ENCODE measurements around the gene CDH22.

CDH22 gene

DNA sequence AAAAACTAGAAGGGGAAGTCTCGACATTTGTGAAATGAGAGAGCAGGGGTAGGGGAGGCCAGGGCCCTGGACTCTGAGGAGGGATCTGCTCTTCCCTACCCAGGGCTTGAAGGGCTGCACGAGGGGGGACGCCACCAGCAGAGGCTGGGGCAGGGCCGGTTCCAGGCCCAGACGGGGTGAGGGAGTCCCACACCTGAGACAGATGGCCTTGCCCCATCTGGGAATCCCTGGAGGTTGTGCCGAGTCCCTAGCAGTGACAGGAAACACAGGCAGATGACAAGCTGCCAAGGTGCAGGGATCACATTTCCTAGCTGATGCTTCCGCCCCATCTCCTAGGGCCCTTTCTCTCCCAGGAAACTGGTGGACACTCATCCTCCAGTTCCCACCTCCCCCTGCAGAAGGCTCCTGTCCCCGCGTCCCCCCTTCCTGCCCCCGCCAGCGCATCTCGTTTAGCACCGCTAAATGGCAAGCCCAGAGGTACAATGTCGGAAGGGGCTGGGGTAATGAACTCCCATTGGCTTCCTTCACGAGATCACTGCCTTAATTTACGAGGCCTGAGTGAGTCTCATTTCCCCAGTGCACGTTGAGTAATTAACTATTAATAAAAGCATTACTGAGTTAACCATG lies 35.2 kb upstream of the CDH22 start:
- DNase-seq (ENCODE audit: low read depth, low spot score) = no peak

- DNase-seq (ENCODE audit: low read depth, low spot score) = no peak
Measured at GRCh38 chr20:46342451-46343347, 34.4 kb upstream of the CDH22 start.

DNA sequence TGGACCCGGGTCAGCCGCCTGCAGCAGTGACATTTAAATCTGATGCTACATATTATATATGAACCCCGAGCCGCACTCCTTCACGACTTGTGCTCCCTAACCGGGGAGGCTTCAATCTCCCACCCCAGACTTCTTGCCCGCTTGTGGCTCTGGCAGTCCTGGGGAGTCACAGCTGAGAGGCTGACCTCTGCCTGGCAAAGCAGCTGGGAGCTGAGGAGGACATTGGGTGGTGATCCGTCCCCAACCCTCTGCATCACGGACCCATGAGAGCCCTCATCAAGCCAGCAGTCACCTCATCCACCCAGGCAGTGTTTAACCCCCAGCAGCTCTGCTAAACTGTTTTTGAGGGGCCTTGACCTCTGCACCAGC lies 33.7 kb upstream of the CDH22 start:
- DNase-seq (ENCODE audit: low read depth, low spot score) = no peak

GRCh38 chr20:46341074-46342009 lies 33.0 kb upstream of the CDH22 start:
- DNase-seq (ENCODE audit: low read depth, low spot score) = no peak

GRCh38 chr20:46339037-46339436 lies 30.7 kb upstream of the CDH22 start:
- DNase-seq (ENCODE audit: low read depth, low spot score) = no peak

DNA sequence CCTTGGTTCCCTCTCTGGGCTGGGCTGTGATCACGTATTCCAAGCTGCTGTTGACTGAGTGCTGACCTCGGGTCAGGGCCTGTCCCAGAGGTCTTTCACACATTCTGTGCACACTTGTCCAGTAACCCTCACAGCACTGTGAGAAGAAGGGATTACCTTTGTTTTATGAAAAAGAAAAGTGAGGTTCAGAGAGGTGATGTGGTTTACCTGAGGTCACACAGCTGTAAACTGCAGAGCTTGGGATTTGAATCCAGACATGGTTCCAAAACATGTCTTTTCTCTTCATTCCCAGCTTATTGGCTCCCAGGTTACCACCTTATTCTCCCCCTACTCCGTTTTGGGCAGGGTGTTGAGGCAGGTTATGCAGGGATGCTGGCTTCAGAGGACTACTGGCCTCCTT lies 28.4 kb upstream of the CDH22 start:
- DNase-seq (ENCODE audit: low read depth, low spot score) = no peak

DNA sequence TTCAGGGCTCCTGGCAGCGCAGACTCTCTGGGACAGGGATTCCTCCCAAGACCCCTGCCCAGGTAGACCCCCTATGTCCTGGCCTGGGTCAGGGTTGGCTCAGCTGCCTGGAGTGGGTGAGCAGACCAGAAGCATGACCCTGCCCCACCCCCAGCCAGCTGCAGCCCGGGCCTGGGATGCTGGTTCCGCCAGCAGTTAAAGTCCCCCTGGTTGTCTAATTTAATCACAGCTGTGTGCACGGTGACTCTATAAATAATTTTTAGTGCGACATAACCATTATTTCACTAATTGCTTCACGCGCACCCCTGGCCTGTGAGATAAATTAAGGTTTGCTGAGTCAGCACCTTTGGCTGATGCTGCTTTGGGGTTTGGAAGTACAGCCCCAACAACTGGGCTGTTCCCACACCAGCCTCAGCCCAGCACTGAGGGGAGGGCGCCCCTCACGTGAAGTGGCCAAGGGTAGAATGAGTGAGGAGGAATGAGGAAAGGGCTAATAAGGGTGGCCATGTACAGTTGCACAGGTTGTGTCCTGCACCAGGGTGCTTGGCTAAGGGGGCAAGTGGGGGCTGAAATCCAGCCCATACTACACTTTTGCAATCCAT lies 26.1 kb upstream of the CDH22 start:
- no peak for DNase-seq (ENCODE audit: low read depth, low spot score)

DNA sequence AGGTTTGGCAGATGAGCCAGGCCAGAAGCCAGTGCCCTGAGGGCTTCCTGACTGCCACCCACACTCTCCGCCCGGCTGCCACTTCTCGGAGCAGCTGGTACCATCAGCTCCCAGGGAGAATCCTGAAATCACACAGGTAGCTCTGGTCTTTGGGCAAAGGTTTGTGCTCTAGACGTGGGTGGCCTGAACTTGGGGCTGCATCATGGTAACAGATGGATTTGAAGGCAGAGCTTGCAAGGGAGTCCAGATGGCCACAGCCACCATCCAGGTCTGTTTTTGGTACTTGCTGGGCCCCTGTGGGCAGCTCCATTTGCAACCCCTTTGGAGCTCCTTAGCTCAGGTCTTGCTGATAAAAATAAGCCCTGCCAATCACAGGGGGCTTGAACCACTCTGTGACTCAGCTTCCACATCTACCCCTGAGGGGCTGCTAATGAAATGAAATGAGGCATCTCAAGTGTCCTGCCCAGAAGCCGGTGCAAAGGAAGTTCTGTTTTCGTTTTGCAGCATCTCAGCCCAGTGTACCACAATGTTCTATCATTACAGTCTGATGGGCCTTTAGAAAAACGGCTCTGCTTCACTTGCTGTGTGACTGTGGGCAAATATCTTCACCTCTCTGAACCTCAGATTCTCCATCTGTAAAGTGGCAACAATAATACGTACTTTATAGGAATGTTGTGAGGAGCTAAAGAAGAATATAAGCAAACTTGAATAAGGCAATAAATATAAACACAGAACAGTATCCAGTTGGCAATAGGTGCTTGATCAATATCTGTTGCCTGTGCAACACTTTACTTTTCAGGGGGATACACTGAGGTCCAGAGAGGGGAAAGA lies 25.1 kb upstream of the CDH22 start:
- no peak for DNase-seq (ENCODE audit: low read depth, low spot score)

DNA sequence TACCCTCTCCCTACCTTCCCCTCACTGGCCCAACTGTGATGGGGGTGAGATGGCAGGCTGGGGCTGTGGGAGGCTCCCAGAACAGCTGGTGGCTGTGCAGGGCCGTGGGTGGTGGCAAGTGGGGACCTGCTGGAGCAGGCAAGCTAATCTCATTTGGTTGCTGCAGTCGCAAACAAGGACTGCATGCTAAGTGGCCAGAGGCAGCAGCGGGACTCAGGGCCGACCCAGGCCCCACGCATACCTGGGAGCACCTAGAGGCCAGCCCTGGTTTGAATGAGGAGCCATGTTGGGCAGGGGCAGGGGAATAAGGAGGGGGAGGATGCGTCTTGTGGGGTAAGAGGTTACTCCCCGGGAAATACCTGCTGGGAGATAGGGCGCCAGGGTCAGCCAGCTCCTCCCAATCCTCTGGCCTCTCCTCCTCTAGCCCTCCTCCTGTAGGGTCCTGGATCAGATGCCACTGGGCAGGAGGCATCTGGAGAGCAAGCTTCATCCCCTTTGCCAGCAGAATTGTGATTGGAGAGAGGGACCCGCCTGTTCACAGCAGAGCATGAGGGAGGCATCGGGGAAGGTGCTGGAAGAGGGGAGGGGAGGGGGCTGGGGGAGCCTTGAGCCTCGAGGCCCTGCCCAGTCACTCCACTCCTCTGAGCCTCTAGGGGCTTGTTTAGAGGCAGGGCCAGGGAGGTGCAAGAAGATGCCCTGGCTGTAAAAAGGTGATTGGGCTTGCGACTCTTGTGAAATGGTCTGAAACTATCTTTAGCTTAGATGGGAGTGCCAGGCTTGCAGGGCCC lies 24.3 kb upstream of the CDH22 start:
- DNase-seq (ENCODE audit: low read depth, low spot score) = no peak

- no peak for DNase-seq (ENCODE audit: low read depth, low spot score)
Measured at GRCh38 chr20:46331611-46332361, 23.5 kb upstream of the CDH22 start.

GRCh38 chr20:46330831-46331371 lies 22.6 kb upstream of the CDH22 start:
- DNase-seq (ENCODE audit: low read depth, low spot score) = no peak

GRCh38 chr20:46330072-46330763 lies 21.9 kb upstream of the CDH22 start:
- no peak for DNase-seq (ENCODE audit: low read depth, low spot score)

DNA sequence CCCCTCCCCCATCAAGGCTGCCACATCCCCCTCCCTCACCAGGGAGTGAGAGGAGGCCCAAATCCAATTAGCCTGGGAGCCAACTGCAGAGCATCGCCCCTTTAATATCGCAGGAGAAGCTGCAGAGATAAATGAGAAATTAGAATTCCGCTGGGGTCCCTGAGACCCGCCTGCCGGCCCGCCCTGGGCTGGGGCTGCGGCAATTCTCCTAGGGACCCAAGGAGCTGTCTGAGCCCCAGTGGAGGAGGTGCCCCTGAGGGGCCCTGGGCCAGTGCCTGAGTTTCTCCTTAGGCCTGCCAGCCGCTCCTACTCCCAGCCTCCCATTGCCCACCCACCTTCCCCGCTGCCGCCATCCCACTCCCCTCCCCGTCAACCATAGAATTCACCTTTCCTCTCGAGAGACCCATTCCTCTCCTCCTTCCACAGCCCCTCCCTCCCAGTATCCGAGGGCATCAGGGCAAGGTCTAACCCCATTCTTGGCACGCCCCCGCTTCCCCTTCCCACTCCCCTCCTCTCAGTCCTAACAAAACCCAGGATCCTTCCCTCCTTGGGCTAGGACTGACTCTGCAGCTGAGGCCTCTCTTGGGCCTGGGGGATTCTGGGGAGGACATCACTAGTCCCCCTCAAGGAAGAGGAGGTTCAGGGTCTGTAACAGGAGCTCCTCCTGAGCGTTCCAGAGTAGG lies 20.0 kb upstream of the CDH22 start:
- DNase-seq (ENCODE audit: low read depth, low spot score) = no peak

DNA sequence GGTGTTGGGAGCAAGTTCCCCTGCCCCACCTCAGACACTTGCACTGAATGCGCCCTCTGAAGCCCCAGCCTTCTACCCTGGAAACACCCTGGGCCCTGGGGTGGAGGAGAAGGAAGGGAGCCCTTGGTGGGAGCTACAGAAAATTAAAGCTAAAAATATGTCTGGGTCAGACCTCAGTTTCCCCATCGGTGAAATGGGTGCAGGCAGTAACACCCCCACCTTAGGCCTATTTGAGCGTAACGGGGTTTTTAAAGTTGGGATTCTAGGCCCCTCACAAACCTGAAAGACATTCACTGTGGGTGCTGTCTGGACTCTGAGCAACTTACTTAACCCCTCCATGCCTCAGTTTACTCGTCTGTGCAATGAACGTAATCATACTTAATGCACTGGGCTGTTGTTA lies 19.3 kb upstream of the CDH22 start:
- no peak for DNase-seq (ENCODE audit: low read depth, low spot score)

DNA sequence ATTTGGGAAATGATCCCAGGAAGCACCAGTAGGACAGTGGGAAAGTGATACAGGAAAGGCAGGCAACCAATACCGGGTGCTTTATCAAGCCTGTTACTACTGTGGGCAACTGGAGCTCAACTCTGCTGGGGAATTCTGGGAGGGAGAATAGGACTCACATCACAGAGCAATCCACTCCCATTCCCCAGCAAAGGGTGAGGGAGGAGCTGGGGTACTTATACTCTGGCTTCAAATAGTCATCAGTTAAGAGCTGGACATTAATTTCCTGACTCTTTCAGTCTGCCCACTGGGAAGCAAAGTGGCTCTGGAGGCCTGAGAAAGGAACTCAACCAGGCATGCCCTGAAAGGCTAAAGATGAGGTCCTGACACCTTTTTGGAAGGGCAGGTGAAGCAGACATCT lies 17.5 kb upstream of the CDH22 start:
- DNase-seq (ENCODE audit: low read depth, low spot score) = no peak

DNA sequence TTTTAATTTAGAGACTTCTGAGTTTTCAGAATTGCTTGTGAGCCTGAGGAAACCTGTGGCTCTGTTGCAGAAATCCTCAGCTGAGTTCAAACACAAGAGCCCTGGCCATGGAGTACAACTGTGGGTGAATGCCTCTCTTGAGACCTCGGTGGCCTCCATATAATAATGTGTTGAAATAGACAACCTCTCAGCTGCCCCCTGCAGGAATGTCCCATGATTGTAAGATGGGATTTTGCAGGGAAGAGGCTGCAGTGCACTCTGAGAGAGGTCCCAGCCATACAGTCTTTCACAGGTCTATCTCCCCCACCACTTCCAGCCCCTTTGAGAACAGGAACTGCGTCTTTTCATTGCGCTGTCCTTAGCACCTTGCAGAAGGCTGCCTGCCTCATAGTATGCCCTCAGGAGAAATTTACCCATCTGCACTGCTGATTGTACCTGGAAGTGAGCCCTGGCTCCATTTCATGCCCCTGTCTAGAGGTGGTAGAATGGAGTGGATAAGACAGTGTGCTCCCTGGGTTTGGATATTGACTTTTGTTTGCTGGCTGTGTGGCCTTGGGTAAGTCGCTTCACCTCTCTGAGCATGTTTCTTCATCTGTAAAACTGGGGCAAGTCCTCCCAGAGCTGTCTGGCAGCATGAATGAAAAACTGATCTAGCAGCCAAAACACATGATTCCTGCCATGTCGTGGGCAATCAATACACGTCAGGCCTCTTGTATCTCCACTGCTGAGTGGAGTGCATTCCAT lies 16.8 kb upstream of the CDH22 start:
- no peak for DNase-seq (ENCODE audit: low read depth, low spot score)

- no peak for DNase-seq (ENCODE audit: low read depth, low spot score)
Measured at GRCh38 chr20:46324379-46324778, 16.1 kb upstream of the CDH22 start.

Measured in brain pericyte (primary cell).